ENCODE data around the gene ADGRB3. TPM values are rescaled to one million over a fixed set of nuclear protein-coding genes. Genes with fewer than 3 reads are reported as not detected.
"Not testable (repeated sequence)": the region's sequence is repeated elsewhere in the genome, so short reads cannot be mapped to it uniquely, and the experiment has no call there.

ADGRB3 gene
- total RNA-seq, 1 experiment from 2014 or later, result not detected

DNA sequence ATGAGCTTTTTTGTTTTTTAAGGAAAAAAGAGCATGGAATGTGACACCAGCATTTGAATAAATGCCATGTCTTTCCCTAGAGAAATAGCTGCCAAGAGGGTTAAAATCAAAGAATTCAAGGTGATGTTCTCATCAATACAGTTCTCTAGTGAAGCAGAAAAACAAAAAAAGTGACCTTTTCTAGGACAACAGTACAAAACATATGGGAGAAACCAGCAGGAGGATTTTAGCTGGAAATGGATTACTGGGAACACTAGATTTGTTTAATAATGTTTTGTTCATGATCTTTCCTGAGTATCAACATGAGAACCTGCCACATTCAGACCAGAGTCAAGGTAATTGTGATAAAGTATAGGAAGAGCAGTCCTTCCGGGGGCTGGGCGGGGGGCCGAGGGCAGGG lies 789.5 kb downstream of the ADGRB3 start:
- DNase-seq (ENCODE audit: low read depth in 1 of 2, low spot score in 2 of 2), result no peak
- H3K4me1 ChIP-seq (replicated peaks), result no peaks in the 10 kb centered on the region

DNA sequence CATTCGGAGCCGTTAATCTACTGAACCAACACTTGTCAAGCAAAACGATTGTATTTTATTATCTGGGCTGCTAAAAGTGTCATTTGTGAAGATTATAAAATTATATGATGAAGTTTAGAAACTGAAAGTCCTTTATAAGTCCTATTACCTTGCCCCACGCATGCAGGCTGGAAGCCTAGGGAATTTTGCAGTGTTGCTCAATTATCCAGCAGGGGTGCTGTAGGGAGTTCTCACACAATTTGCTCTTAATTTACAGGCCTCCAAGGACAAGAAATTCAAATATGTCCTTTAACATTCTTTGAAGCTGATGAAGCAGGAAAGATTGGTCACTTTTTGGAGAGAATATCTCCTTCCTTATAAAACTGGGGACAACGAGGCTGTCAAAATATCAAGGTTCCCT lies 792.8 kb downstream of the ADGRB3 start:
- H3K27me3 ChIP-seq (replicated peaks), result no peaks in the 10 kb centered on the region
- H3K27ac ChIP-seq, result no peak overlapping the region
- H3K36me3 ChIP-seq, result no peaks in the 10 kb centered on the region
- H3K9me3 ChIP-seq (replicated peaks), result no peaks in the 10 kb centered on the region
- H3K4me1 ChIP-seq (replicated peaks), result no peaks in the 10 kb centered on the region
- H3K4me3 ChIP-seq, result no peak overlapping the region
- no peak for DNase-seq (ENCODE audit: low read depth in 1 of 2, low spot score in 2 of 2)

More for the DNA sequence above, 789.5 kb downstream of the ADGRB3 start:
- H3K27me3 ChIP-seq (replicated peaks), result no peaks in the 10 kb centered on the region
- H3K36me3 ChIP-seq, result no peaks in the 10 kb centered on the region
- H3K9me3 ChIP-seq (replicated peaks), result no peaks in the 10 kb centered on the region
- no peak overlapping the region for H3K27ac ChIP-seq
- H3K4me3 ChIP-seq, result no peak overlapping the region

DNA sequence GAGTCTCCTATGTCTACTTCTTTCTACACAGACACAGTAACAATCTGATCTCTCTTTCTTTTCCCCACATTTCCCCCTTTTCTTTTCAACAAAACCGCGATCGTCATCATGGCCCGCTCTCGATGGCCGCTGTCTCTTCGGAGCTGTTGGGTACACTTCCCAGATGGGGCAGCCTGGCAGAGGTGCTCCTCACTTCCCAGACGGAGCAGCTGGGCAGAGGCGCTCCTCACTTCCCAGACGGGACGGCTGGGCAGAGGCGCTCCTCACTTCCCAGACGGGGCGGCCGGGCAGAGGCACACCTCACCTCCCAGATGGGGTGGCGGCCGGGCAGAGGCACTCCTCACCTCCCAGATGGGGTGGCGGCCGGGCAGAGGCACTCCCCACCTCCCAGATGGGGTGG lies 797.1 kb downstream of the ADGRB3 start:
- not testable (repeated sequence) for H3K9me3 ChIP-seq (replicated peaks); H3K27ac ChIP-seq; H3K36me3 ChIP-seq; H3K4me3 ChIP-seq; DNase-seq (ENCODE audit: low read depth in 1 of 2, low spot score in 2 of 2); H3K27me3 ChIP-seq (replicated peaks); H3K4me1 ChIP-seq (replicated peaks)

DNA sequence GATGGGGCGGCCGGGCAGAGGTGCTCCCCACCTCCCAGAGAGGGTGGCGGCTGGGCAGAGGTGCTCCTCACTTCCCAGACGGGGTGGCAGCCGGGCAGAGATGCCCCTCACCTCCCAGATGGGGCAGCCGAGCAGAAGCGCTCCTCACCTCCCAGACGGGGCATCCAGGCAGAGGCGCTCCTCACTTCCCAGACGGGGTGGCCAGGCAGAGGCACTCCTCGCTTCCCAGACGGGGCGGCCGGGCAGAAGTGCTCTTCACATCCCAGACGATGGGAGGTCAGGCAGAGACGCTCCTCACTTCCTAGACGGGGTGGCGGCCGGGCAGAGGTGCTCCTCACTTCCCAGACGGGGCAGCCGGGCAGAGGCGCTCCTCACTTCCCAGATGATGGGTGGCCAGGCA lies 798.0 kb downstream of the ADGRB3 start:
- not testable (repeated sequence) for H3K9me3 ChIP-seq (replicated peaks); H3K4me1 ChIP-seq (replicated peaks); DNase-seq (ENCODE audit: low read depth in 1 of 2, low spot score in 2 of 2); H3K4me3 ChIP-seq; H3K27ac ChIP-seq; H3K27me3 ChIP-seq (replicated peaks); H3K36me3 ChIP-seq

DNA sequence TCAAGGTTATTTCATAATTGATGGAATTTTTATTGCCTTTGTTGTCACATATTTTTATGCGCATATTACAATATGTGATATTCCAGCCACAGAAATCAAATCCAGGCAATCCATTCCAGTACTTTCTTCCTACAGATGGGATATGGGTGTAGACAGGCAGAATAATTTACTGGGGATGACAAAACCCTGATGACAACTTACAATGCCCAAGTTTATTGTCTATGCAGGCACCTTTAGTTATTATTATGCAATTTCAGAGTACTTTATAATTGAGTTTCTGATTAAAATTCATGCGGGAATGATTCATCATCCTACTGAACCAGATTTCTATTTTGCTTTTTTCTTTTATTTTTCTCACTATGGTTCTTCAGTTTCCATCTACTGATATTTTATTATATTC lies 803.0 kb downstream of the ADGRB3 start:
- H3K9me3 ChIP-seq (replicated peaks), result no peaks in the 10 kb centered on the region
- no peak overlapping the region for H3K4me3 ChIP-seq
- H3K36me3 ChIP-seq, result no peaks in the 10 kb centered on the region
- DNase-seq (ENCODE audit: low read depth in 1 of 2, low spot score in 2 of 2), result no peak
- H3K27me3 ChIP-seq (replicated peaks), result no peaks in the 10 kb centered on the region
- H3K27ac ChIP-seq, result no peak overlapping the region
- H3K4me1 ChIP-seq (replicated peaks), result no peaks in the 10 kb centered on the region
